Caco-2 (cell line): Measurements from ENCODE around the gene CDK19. TPM values are rescaled to one million over a fixed set of nuclear protein-coding genes. Genes with fewer than 3 reads are reported as not detected.

Source experiments
- BruUV-seq: library from RNA; stranded (reverse); fragments of 400-500 nt; replicated peaks from 2 replicates; lab custom pipeline; 2021; lab: Mats Ljungman, UMichigan
- CTCF ChIA-PET: fragments of 300-600 bp; sonication (Branson Sonifier 250); formaldehyde crosslinking; loops from one replicate; lab custom pipeline; 2022; ENCODE audit warnings: antibody characterized with exemption; lab: Charles Lee
- POLR2A ChIA-PET: fragments of 300-600 bp; sonication (Branson Sonifier 250); formaldehyde crosslinking; loops from one replicate; lab custom pipeline; 2022; ENCODE audit warnings: antibody characterized with exemption; lab: Charles Lee
- DNase-seq, 2 experiments: peaks; one replicate each; pipeline versions ENCODE4 v3.0.0 to v3.0.0-alpha.2; 2020 to 2022
- H3K27me3 ChIP-seq: replicated peaks from 2 replicates; pipeline ENCODE4 v1.6.0; 2011; ENCODE audit warnings: low read length; ENCODE audit not compliant: control insufficient read depth, insufficient read depth
- H3K36me3 ChIP-seq: 2 replicates; pipeline ENCODE4 v1.5.1; 2011; ENCODE audit warnings: low read length; ENCODE audit not compliant: control insufficient read depth, insufficient read depth
- H3K4me1 ChIP-seq: fragments of 250-450 bp; sonication (Bioruptor Pico); 2 replicates; pipeline ENCODE4 v1.5.1; 2020; ENCODE audit warnings: mild to moderate bottlenecking
- H3K4me3 ChIP-seq: 2 replicates; pipeline ENCODE4 v1.5.1; 2011; ENCODE audit warnings: low read depth, mild to moderate bottlenecking, control low read depth, low read length
- H3K9me3 ChIP-seq: fragments of 250-450 bp; sonication (Bioruptor Pico); 2 replicates; pipeline ENCODE4 v1.5.1; 2020; ENCODE audit warnings: mild to moderate bottlenecking, moderate library complexity
- H3K27ac Mint-ChIP-seq: one replicate; pipeline ENCODE4 v1.8.0; 2022; ENCODE audit warnings: mixed read lengths; ENCODE audit not compliant: unreplicated experiment
- H3K27me3 Mint-ChIP-seq: one replicate; pipeline ENCODE4 v1.8.0; 2022; ENCODE audit warnings: mixed read lengths; ENCODE audit not compliant: insufficient read depth, unreplicated experiment
- H3K36me3 Mint-ChIP-seq: one replicate; pipeline ENCODE4 v1.8.0; 2022; ENCODE audit warnings: mild to moderate bottlenecking, mixed read lengths; ENCODE audit not compliant: insufficient read depth, unreplicated experiment
- H3K4me1 Mint-ChIP-seq: one replicate; pipeline ENCODE4 v1.8.0; 2022; ENCODE audit warnings: low read depth, mixed read lengths; ENCODE audit not compliant: unreplicated experiment
- H3K4me3 Mint-ChIP-seq: one replicate; pipeline ENCODE4 v1.8.0; 2022; ENCODE audit warnings: mild to moderate bottlenecking, moderate library complexity, mixed read lengths; ENCODE audit not compliant: unreplicated experiment
- H3K9me3 Mint-ChIP-seq: one replicate; pipeline ENCODE4 v1.8.0; 2022; ENCODE audit warnings: mixed read lengths; ENCODE audit not compliant: unreplicated experiment
- intact Hi-C: fragments of 100-400 bp; cut with micrococcal nuclease; formaldehyde crosslinking; loops from one replicate; pipeline ENCODE4 v1.10.0; 2022; ENCODE audit not compliant: unreplicated experiment
- total RNA-seq: library from RNA; stranded (reverse); gene quantifications from 2 replicates; pipeline ENCODE4 v1.2.3, GENCODE V29; 2022
- TF ChIP-seq, protein P1 (sequence below), 2 experiments: fragments of 200-600 bp in 1 of 2; IDR thresholded peaks; 1 replicate in 1 of 2; 2 replicates in 1 of 2; pipeline versions ENCODE4 v1.5.1 to v1.8.0; 2011 to 2022; ENCODE audit warnings: antibody characterized with exemption in 1 of 2, control low read depth in 1 of 2, inconsistent platforms in 1 of 2, low read depth in 1 of 2, low read length in 1 of 2, mild to moderate bottlenecking in 1 of 2, moderate library complexity in 1 of 2; ENCODE audit not compliant: insufficient read depth in 1 of 2, severe bottlenecking in 1 of 2, unreplicated experiment in 1 of 2

CDK19 gene
- total RNA-seq, 1 experiment from 2014 or later = 24.6 TPM

DNA sequence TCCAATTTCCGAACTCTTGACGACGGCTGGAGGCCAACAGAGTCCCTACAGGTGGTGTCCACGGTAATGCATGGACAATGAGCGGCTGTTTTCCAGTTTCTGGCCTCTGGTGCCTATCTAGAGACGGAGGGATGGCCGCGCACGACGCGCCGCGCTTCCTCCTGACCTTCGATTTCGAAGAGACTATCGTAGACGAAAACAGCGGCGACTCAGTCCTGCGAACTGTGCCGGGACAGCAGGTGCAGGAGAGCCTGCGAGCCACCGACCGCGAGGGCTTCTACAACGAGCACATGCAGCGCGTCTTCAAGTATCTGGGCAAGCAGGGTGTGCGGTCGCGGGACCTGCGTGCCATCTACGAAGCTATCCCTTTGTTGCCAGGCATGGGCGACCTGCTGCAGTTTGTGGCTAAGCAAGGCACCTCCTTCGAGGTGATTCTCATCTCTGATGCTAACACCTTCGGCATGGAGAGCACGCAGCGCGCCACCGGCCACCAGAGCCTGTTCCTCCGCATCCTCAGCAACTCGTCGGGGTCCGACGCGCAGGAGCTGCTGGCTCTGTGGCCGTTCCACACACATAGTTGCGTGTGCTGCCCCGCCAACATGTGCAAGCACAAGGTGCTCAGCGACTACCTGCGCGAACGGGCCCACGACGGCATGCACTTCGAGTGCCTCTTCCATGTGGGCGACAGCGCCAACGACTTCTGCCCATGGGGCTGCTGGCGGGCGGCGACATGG is 169.4 kb downstream of the CDK19 start:
- Mint-ChIP-seq H3K9me3 (no peaks in the 10 kb centered on the region), H3K4me1 (no peaks in the 10 kb centered on the region), H3K36me3 (no peaks in the 10 kb centered on the region), H3K27ac (no peak overlapping the region), H3K4me3 (no peak overlapping the region), H3K27me3 (no peaks in the 10 kb centered on the region)
- no TSS peak for BruUV-seq
- Histone ChIP-seq H3K27me3 (no peaks in the 10 kb centered on the region), H3K4me3 (no peak overlapping the region), H3K36me3 (0 out of 2 replicates have a peak, but pooled peaks cover 2% of the 10 kb centered on the region), H3K9me3 (no peaks in the 10 kb centered on the region), H3K4me1 (no peaks in the 10 kb centered on the region)
- POLR2A ChIA-PET = no interaction called here
- intact Hi-C loops = no loop called here
- no peak for DNase-seq
- TF ChIP-seq, protein P1, sequence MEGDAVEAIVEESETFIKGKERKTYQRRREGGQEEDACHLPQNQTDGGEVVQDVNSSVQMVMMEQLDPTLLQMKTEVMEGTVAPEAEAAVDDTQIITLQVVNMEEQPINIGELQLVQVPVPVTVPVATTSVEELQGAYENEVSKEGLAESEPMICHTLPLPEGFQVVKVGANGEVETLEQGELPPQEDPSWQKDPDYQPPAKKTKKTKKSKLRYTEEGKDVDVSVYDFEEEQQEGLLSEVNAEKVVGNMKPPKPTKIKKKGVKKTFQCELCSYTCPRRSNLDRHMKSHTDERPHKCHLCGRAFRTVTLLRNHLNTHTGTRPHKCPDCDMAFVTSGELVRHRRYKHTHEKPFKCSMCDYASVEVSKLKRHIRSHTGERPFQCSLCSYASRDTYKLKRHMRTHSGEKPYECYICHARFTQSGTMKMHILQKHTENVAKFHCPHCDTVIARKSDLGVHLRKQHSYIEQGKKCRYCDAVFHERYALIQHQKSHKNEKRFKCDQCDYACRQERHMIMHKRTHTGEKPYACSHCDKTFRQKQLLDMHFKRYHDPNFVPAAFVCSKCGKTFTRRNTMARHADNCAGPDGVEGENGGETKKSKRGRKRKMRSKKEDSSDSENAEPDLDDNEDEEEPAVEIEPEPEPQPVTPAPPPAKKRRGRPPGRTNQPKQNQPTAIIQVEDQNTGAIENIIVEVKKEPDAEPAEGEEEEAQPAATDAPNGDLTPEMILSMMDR (IDR thresholded peaks at IDR 0.05; ENCODE audit: insufficient read depth in 1 of 2, low read depth in 1 of 2, low read length in 1 of 2, severe bottlenecking in 1 of 2, unreplicated experiment in 1 of 2) = no peak
- CTCF ChIA-PET = no interaction called here

- CTCF ChIA-PET = no interaction called here
Observed at GRCh38 chr6:110643175-110643574, 172.1 kb downstream of the CDK19 start.

GRCh38 chr6:110642711-110643110 is 172.6 kb downstream of the CDK19 start:
- Mint-ChIP-seq H3K4me3 (no peak overlapping the region), H3K9me3 (no peaks in the 10 kb centered on the region), H3K36me3 (no peaks in the 10 kb centered on the region), H3K27ac (no peak overlapping the region), H3K4me1 (no peaks in the 10 kb centered on the region), H3K27me3 (no peaks in the 10 kb centered on the region)
- no peaks in the 10 kb centered on the region for H3K4me1 ChIP-seq
- 0 out of 2 replicates have a peak, but pooled peaks cover 2% of the 10 kb centered on the region for H3K36me3 ChIP-seq
- POLR2A ChIA-PET = no interaction called here
- no peaks in the 10 kb centered on the region for H3K9me3 ChIP-seq
- intact Hi-C loops = no loop called here
- H3K4me3 ChIP-seq = no peak overlapping the region
- CTCF ChIA-PET = interaction anchor here (0.7 kb wide), 1 partner anchor 24 kb away, joined by 5 read pairs; no protein-coding TSS in a partner anchor
- DNase-seq = no peak
- TF ChIP-seq, protein P1 (IDR thresholded peaks at IDR 0.05; ENCODE audit: insufficient read depth in 1 of 2, low read depth in 1 of 2, low read length in 1 of 2, severe bottlenecking in 1 of 2, unreplicated experiment in 1 of 2) = no peak
- H3K27me3 ChIP-seq = no peaks in the 10 kb centered on the region
- no TSS peak for BruUV-seq

More at GRCh38 chr6:110643175-110643574, 172.1 kb downstream of the CDK19 start:
- Histone ChIP-seq H3K4me1 (no peaks in the 10 kb centered on the region), H3K9me3 (no peaks in the 10 kb centered on the region), H3K36me3 (0 out of 2 replicates have a peak, but pooled peaks cover 2% of the 10 kb centered on the region), H3K4me3 (no peak overlapping the region), H3K27me3 (no peaks in the 10 kb centered on the region)
- no TSS peak for BruUV-seq
- no peaks in the 10 kb centered on the region for H3K4me1 Mint-ChIP-seq
- H3K27me3 Mint-ChIP-seq = no peaks in the 10 kb centered on the region
- H3K9me3 Mint-ChIP-seq = no peaks in the 10 kb centered on the region
- TF ChIP-seq, protein P1 (IDR thresholded peaks at IDR 0.05; ENCODE audit: insufficient read depth in 1 of 2, low read depth in 1 of 2, low read length in 1 of 2, severe bottlenecking in 1 of 2, unreplicated experiment in 1 of 2) = no peak
- H3K27ac Mint-ChIP-seq = no peak overlapping the region
- POLR2A ChIA-PET = no interaction called here
- DNase-seq = no peak
- intact Hi-C loops = no loop called here
- H3K4me3 Mint-ChIP-seq = no peak overlapping the region
- H3K36me3 Mint-ChIP-seq = no peaks in the 10 kb centered on the region
